CD4-positive, alpha-beta T cell treated with Interleukin-6 at 100 ng/mL for 8 hours (primary cell): ENCODE data around the gene RASA3.

Source experiments
- DNase-seq: peaks from one replicate; pipeline ENCODE4 v3.0.0-alpha.2; 2020; ENCODE audit warnings: mixed read lengths, low spot score

RASA3 gene

GRCh38 chr13:114067886-114068651 lies 64.4 kb downstream of the RASA3 start:
- peak; percentile 24 for DNase-seq

- DNase-seq: peak; percentile 18
Observed at GRCh38 chr13:114067381-114067885, 65.0 kb downstream of the RASA3 start.

- no peak for DNase-seq
Observed at GRCh38 chr13:114066956-114067355, 65.5 kb downstream of the RASA3 start.

GRCh38 chr13:114065926-114066774 lies 66.3 kb downstream of the RASA3 start:
- peak; percentile 20 for DNase-seq

- DNase-seq: peak; percentile 69
Observed at GRCh38 chr13:114065141-114065925, 67.1 kb downstream of the RASA3 start.

GRCh38 chr13:114064450-114065140 lies 67.8 kb downstream of the RASA3 start:
- no peak for DNase-seq

- no peak for DNase-seq
Observed at GRCh38 chr13:114063545-114064449, 68.6 kb downstream of the RASA3 start.

GRCh38 chr13:114062754-114063153 lies 69.7 kb downstream of the RASA3 start:
- no peak for DNase-seq

- DNase-seq: no peak
Observed at GRCh38 chr13:114062341-114062740, 70.1 kb downstream of the RASA3 start.

- DNase-seq: no peak
Observed at GRCh38 chr13:114061744-114062143, 70.7 kb downstream of the RASA3 start.

GRCh38 chr13:114061047-114061446 lies 71.4 kb downstream of the RASA3 start:
- DNase-seq: no peak

- no peak for DNase-seq
Observed at GRCh38 chr13:114059946-114060860, 72.2 kb downstream of the RASA3 start.

GRCh38 chr13:114059428-114059827 lies 73.0 kb downstream of the RASA3 start:
- no peak for DNase-seq

- DNase-seq: no peak
Observed at GRCh38 chr13:114058051-114058867, 74.2 kb downstream of the RASA3 start.

- DNase-seq: no peak
Observed at GRCh38 chr13:114057166-114058050, 75.0 kb downstream of the RASA3 start.

- DNase-seq: no peak
Observed at GRCh38 chr13:114056205-114057013, 76.0 kb downstream of the RASA3 start.

- no peak for DNase-seq
Observed at GRCh38 chr13:114055766-114056165, 76.7 kb downstream of the RASA3 start.
